ENCODE results near the gene DDX31. TPM values are rescaled to one million over a fixed set of nuclear protein-coding genes. Genes with fewer than 3 reads are reported as not detected.

Gene DDX31
- total RNA-seq, 1 experiment from 2014 or later, result 28.4 TPM

GRCh38 chr9:132656299-132656698, 13.5 kb downstream of the DDX31 start:
- Histone ChIP-seq H2BK120ac (ENCODE audit: low read depth, low read length, poor library complexity, severe bottlenecking) (no peak overlapping the region), H3K79me2 (ENCODE audit: insufficient read depth, low read length) (no peaks in the 10 kb centered on the region), H3K4me1 (ENCODE audit: insufficient read depth, low read length) (no peaks in the 10 kb centered on the region), H2AFZ (ENCODE audit: low read length) (no peak overlapping the region), H3K4ac (ENCODE audit: low read depth, low read length) (no peak overlapping the region), H2AK5ac (ENCODE audit: insufficient read length, low read length) (no peak overlapping the region), H2BK15ac (ENCODE audit: low read depth, low read length) (no peak overlapping the region), H3K9ac (ENCODE audit: extremely low read depth, insufficient read length, low read length) (no peak overlapping the region), H2BK12ac (ENCODE audit: insufficient read length, low read depth, low read length) (no peak overlapping the region), H4K91ac (ENCODE audit: insufficient read length, low read depth, low read length) (no peak overlapping the region), H3K56ac (ENCODE audit: insufficient read length, low read depth, low read length) (no peak overlapping the region), H3K27me3 (ENCODE audit: insufficient read depth, low read length) (no peaks in the 10 kb centered on the region), H3K14ac (ENCODE audit: insufficient read depth, low read length) (no peak overlapping the region), H3K9me3 (ENCODE audit: control insufficient read depth, low read depth, low read length) (no peaks in the 10 kb centered on the region), H2BK5ac (ENCODE audit: insufficient read length, low read length) (no peak overlapping the region), H4K20me1 (ENCODE audit: control insufficient read depth, insufficient read depth, insufficient read length) (no peaks in the 10 kb centered on the region), H2BK20ac (ENCODE audit: low read depth, low read length, poor library complexity, severe bottlenecking) (no peak overlapping the region), H3K4me2 (ENCODE audit: insufficient read depth, insufficient read length, low read length) (no peak overlapping the region), H3K18ac (ENCODE audit: insufficient read length, low read depth, low read length) (no peak overlapping the region), H3K27ac (ENCODE audit: insufficient read length, low read depth, low read length) (no peak overlapping the region), H4K5ac (ENCODE audit: insufficient read length, low read depth, low read length) (no peak overlapping the region), H3K23me2 (ENCODE audit: insufficient read length, low read depth, low read length, poor library complexity, severe bottlenecking) (no peaks in the 10 kb centered on the region), H4K8ac (replicated peaks; ENCODE audit: insufficient read length, low read depth, low read length) (no peak overlapping the region), H3T11ph (ENCODE audit: low read length) (no peak overlapping the region), H3K79me1 (ENCODE audit: insufficient read depth, low read depth, low read length, poor library complexity, severe bottlenecking) (peaks cover 2% of the 10 kb centered on the region), H3K23ac (ENCODE audit: insufficient read length, low read depth, low read length) (no peak overlapping the region)
- no peak for TF ChIP-seq CTCF (conservative IDR thresholded peaks at IDR 0.05)
- Mint-ChIP-seq H3K4me1 (no peaks in the 10 kb centered on the region; a peak in 1 of 4 replicates), H3K4me3 (no peak overlapping the region), H3K27me3 (ENCODE audit: low read depth) (no peaks in the 10 kb centered on the region), H3K36me3 (ENCODE audit: insufficient read depth in 1 of 3, low read depth in 3 of 3) (peaks cover 13 to 57% (median 31%) of the 10 kb centered on the region in 3 experiments; a peak in 6 of 7 replicates), H3K9me3 (no peaks in the 10 kb centered on the region), H3K27ac (no peak overlapping the region)
- WGBS (ENCODE audit: extremely low coverage, insufficient read length, low lambda C conversion rate), result no CpG with 5 or more reads among the region's 7 CpGs
- no peak for DNase-seq
